Right renal pelvis (tissue), 4 donors: Measurements from ENCODE around the gene TRPM4. TPM values are rescaled to one million over a fixed set of nuclear protein-coding genes. Genes with fewer than 3 reads are reported as not detected.
A peak's percentile ranks its signal among the peaks of the same experiment; 100 is the strongest.

Experiments
- DNase-seq, 4 donors: peaks; one replicate each; pipeline ENCODE4 v3.0.0-alpha.2; 2013; ENCODE audit warnings: low read depth in 4 of 4, low spot score in 3 of 4, missing footprints in 1 of 4
- polyA plus RNA-seq, 4 donors: library from polyadenylated mRNA; unstranded; fragments of 120-200 nt; gene quantifications; one replicate each; pipeline ENCODE4 v1.2.1, GENCODE V29; 2013; ENCODE audit not compliant: insufficient read length in 4 of 4

The TRPM4 gene
- polyA plus RNA-seq, 4 donors, result 26.6 to 38.0 (median 31.0) TPM

GRCh38 chr19:49149652-49150105 is 7.9 kb upstream of the TRPM4 start:
- peak in 2 of 4 donors; percentile 85 to 87 for DNase-seq

GRCh38 chr19:49150106-49150943 is 7.3 kb upstream of the TRPM4 start:
- DNase-seq, result peak in 2 of 4 donors; percentile 82 to 88

- DNase-seq, result no peak
Measured at GRCh38 chr19:49150944-49151243, 6.7 kb upstream of the TRPM4 start.

- DNase-seq, result no peak
Measured at GRCh38 chr19:49151267-49152118, 6.1 kb upstream of the TRPM4 start.

- no peak for DNase-seq
Measured at GRCh38 chr19:49152119-49152550, 5.5 kb upstream of the TRPM4 start.

GRCh38 chr19:49153167-49153809 is 4.3 kb upstream of the TRPM4 start:
- DNase-seq, result no peak

GRCh38 chr19:49154279-49154678 is 3.3 kb upstream of the TRPM4 start:
- DNase-seq, result no peak

GRCh38 chr19:49155005-49155819 is 2.4 kb upstream of the TRPM4 start, which contains the start of gene HRC:
TSS of gene HRC (minus strand) at chr19:49155396. CDS start at chr19:49155237, 159 bp downstream.
- DNase-seq, result no peak

GRCh38 chr19:49155820-49156346 is 1.7 kb upstream of the TRPM4 start:
- no peak for DNase-seq

GRCh38 chr19:49160450-49161189 is 3.0 kb downstream of the TRPM4 start:
- DNase-seq, result no peak

GRCh38 chr19:49161987-49162386 is 4.4 kb downstream of the TRPM4 start:
- no peak for DNase-seq

GRCh38 chr19:49165111-49165750 is 7.6 kb downstream of the TRPM4 start:
- no peak for DNase-seq

- no peak for DNase-seq
Measured at GRCh38 chr19:49165865-49166301, 8.3 kb downstream of the TRPM4 start.

- no peak for DNase-seq
Measured at GRCh38 chr19:49167857-49168409, 10.3 kb downstream of the TRPM4 start.

- DNase-seq, result no peak
Measured at GRCh38 chr19:49168421-49168820, 10.8 kb downstream of the TRPM4 start.

- DNase-seq, result no peak
Measured at GRCh38 chr19:49173198-49173597, 15.6 kb downstream of the TRPM4 start.

GRCh38 chr19:49180659-49181058 is 23.1 kb downstream of the TRPM4 start:
- no peak for DNase-seq
